NCI-H2227 treated with DMSO at 0.1 percent for 48 hours (cell line): ENCODE data around the gene LBX1.

Experiments
- DNase-seq: peaks from one replicate; lab custom pipeline; 2025; lab: John Stamatoyannopoulos, UW

LBX1 gene

DNA sequence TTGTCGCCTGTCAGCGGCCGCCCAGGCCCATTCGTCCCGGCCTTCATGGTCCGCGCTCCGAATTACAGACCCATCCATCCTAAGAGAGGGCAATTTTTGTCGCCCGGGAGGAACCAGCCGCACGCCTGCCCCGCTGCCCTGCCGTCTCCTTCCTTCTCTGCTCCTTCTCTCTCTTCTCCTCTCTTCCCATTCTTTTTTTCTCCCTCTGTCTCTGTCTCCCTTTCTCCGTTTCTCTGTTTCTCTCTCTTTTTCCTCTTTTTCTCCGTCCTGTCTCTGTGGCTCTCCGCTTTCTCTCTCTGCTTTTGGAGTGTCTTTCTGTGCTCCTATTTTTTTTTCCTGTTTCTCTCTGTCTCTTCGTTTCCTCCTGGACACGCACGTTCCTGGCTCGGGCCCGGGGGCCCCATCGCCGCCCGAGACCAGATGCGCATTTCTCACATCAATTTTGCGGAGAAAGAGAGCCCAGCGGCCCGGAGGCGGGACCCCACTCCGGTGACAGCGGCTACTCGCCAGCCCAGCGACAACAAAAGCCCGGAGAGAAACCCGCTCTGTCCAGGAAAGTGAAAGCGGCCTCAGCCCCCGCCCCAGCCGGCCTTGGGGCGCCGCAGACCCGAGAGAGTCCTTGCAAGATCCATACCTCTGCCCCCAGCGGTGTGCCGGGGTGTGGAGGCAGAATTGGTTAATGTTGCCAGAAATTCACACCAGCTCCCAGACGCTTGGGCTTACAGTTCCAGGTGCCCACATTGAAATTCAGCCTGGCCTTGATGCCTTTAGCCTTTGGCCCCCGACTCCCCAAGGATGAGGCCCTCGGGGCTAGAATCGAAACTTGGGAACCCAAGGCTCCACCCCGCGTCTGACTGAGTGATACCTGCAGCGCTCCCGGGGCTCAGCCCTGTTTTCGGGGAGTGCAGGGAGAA lies 4.1 kb downstream of the LBX1 start:
- DNase-seq, result no peak

DNA sequence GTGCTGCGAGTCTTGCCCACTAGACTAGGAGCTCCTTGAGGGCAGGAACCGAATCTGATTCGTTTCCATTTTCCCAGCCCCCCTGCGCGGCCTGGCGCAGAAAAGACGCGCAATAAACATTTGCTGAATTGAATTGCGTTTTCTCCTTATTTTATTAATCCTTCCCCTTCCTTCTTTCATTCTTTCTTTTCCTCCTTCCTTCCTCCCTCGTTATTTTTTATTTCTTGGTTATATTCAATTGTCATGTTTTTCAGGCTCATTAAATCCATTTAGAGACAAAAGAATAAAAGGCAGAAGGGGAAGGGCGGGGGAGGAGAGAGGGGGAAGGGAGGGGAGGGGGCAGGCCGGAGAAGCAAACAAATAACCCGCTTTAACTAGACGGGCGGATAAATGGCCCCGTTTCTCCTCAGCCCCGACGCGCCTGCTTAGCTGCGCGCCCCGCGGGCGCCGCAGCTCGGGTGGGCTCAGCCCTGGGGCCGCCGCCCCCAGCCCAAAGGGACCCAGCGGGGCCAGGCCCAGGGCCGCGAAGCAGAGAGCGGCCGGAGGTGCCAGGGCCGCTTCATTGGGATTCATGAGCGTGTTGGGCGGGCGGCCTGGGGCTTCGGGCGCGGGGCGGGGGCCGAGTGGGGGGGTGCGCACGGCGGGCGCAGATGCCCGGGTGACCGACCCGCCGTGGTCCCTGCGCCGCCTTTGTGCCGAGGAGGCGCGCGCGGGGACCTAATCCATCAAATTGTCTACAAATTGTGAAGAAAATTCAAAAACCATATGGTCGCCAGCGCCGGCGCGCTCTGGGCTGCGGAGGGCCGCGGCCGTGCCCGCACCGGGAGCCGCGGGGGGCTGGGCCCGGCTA lies 5.0 kb downstream of the LBX1 start:
- no peak for DNase-seq

DNA sequence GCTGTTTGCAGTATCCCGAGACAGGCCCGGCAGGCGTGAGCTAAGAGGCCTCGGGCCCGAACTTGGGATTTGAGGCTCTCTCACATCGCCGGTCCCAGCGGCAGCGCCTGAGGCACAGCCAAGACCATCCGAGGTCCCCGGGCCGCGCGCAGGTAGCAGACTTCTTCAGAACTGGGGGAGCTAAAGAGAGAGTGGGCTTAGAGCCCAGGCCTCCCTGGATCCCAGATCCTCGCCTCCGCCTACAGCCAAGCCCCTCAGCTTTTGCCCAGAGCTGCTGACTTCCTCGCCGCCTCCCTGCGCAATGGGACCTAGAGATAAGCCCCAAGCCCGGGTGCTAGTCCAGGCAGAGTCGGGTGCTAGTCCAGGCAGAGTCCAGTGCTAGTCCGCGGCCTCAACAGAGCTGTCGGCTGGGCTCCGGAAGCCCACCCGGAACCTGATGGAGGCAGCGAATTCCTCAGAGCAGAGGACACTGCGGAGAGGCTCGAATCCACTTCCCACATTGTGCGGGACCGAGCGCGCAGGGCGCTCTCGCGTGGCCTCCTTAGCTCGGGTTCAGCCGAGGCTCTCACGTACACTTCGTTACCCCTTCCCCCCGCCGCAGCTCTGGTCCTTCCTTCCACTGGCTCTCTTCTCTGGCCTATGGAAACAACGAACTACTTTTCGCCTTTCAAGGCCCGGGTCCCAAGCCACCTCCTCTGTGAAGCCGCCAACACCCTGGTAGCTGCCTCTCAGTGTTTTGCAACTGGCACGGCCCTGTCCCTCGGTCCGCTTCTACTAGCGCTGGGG lies 5.8 kb downstream of the LBX1 start:
- DNase-seq, result no peak

DNA sequence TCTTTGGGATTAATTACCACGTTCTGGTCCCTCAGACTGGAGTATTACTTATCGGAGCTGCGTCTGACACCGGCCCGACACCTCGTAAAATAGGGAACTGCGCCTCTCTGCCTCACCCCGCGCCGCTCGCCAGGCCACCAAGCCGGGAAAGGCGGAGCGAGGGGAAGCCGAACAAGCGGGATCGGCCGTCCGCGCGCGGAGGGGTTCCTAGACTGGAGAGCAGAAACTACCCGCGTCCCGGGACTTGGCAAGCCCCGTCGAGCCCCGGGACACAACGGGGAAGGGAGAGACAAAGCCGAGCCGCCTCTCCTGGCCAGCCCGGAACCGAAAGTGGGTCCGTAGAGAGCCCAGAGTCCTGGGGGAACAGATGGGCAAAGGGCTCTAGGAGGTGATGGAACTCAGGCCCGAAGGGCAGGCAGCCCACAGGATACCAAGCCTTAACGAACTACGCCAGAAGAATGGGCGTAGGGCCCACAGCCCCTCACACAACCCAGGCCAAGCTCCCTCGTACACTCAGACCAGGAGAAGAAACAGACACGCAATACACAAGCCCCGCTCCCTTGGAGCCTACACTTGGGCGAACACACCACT lies 6.5 kb downstream of the LBX1 start:
- DNase-seq, result no peak

DNA sequence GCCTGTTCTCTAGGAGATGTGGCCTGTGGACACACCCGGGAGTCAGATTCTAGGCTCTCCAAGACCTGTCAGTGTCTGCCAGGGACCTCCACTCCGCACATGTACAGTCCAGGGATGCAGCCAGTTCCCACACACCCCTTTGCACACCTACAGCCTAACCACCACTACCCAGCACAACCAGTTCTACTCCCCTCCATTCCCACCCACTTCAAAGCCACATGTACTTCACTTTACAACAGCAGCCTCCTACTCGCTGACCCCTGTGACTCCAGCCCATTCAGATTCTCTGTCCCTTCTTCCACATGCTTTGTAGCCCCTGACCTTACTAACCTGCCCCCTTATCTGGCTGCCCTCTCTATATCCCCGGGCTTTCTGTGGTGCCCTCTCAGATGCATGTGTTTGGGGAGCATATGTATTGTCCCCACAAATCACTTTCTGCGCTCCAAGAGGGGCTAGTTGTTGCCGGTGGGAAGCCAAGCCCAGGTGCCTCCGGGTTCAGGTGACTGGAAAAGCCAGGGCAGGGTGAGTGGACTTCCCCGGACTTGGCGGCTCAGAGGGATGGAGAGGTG lies 7.2 kb downstream of the LBX1 start:
- DNase-seq, result no peak

DNA sequence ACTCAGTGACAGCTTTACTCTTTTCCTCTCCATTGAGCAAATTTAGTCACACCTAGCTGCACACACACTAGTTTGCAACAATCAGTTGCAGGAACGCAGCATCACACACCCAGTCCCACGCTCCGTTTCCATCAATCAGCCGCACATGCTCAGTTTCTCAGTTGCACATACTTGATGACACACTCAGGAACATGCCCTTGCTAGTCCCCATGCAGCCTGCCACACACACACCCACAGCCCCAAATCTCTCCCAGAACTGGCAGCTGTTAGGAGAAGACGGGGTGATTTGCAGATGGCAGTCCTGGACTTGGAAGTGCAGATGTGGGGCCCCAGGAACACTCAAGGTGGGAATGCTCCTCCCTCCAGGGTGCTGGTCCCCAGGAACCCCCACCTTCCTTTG lies 7.7 kb downstream of the LBX1 start:
- no peak for DNase-seq

DNA sequence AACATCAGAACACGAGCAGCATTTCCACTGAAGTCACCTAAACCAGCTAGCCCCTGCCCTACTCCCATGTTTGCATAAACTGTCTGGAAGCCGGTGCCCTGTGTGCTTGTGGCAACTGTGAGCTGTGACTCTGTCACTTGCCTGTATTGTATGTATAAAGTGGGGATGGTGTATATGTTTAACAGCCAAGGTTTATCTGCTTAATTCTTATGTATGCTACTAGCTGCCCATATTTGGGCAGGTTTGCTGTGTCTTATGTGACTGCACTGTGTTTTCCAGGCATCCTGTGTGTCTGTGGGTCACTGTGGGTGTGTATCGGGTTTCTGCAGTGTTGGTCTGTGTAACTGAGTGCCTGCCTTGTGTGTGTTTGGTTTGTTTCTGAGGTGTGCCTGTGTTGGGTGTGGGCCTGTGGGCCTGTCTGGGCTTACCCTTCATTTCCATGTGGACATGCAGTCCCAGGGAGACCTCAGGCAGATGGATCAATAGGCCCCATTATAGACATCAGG lies 9.3 kb downstream of the LBX1 start:
- no peak for DNase-seq

DNA sequence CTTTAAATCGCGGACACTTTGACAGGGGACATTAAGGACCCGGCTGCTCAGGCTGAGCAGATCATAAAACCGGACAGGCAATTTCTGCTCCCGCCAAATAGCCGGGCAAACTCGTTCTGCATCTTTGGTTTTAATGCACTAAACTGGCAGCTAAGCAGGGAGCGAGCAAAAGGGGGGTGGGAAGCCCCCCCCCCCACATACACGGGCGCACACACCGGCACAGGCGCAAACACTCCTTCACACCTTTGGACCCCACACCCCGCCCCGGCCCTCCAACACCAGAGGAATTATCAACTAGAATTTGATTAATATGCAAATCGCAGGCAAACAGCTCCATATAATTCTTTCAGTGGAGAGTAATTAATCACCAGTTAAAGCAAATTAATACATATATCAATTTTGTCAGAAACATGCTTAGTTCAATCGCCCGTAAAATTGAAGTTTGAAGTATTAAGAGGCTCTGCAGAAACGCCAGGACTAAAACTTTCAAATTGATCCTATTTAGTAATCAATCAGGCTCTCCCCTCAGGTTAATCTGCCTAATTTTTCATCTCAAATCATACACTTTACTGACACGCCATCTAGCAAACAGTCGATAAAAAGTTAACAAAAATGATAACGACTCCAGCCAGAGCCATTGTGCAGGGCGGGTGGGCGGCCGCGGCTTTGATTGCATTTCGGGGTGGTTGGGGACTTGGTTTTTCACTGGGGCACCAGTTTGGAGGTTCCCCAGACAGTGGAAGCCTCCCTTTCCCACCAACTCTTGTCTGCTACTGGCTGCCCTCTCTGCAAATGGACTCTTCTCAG lies 9.9 kb downstream of the LBX1 start:
- DNase-seq, result no peak

DNA sequence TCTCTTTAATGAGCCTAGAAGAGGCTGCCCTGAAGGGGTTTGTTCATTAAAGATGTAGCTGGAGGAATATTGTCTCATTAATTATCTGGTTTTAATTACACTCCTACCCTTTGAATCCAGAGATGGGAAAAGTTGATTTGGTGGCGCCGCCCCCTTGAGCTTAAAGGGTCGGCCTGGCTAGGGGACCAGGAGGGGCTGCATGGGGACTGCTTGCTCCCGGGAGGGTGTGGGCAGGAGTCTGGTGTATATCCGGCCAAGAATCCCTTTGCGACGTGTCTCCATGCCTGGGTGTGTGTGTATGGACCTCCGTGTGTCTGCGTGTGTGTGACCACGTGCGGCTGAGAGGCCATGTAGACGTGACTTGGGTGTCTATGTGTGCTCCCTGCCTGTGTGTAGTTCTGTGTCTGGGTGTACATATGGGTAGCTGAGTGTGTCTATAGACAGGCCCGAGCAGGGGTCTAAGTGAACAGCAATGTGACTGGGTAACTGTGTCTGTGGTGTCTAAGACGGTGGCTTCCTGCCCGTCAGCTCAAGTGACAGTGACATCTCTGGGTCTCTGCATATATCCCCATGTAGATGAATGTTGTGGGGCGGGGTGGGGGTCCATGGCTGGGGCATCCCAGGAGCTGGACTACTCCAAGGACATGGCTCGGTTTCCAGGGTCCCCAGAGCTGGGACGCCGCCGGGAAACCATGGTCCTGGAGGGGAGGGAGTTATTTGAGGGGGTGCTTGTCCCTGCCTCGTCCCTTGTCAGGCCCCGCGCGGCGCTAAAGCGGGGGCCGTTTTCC lies 10.7 kb downstream of the LBX1 start:
- no peak for DNase-seq

DNA sequence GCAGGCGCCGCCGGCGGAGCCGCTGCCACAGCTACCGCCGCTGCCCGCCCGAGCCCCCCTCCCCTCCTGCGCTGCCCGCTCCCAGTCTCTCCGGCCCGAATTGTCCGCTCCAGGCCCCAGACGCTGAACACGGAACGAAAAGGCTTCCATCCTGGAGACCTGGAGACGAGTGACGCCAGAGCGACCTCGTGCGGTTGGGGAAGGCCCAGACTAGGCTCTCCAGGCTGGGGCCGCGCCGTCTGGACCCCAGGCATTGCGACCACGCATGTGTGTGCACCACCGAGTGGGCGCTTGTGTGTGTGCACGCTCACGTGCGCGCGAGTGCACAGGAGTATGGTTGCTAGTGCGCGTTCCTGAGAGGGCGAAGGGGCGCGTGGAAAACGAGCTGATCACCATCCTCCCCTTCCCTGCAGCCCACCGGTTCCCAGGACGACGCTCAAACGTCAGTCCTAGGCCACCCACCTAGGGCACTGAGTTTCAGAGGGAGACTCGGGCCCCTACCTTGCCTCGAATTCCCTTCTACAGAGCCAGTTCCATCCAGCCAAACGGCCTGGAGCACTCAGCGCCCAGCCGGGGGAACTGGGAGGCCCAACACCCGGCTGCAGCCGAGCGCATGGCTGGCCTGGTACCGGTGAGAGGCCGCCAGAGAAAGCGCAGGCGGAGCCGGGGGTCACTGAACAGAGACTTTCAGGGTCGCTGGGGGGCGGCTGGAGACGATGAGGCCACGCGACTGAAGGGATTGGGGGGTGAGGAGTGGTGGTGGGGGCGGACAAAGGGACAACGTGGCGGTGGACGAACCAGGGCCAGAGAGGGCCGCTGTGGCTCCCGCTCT lies 11.6 kb downstream of the LBX1 start:
- no peak for DNase-seq

DNA sequence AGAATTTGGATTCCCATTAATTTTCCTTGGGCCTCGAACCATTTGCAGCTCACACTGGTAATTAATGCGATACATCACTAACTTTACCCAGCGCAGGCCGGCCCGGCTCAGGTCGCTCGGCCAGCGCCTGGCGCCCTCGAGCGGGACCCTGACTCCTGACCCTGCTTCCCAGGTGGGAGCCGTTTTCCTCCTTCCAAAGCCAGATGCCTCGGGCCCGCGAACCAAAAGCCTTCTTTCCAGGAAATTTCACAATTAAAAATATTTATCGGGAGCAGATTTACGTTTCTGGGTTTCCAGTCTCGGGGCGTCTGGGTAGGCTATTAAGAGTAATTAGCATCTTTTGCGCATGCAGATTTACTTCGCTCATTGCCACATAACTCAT lies 12.2 kb downstream of the LBX1 start:
- DNase-seq, result no peak

DNA sequence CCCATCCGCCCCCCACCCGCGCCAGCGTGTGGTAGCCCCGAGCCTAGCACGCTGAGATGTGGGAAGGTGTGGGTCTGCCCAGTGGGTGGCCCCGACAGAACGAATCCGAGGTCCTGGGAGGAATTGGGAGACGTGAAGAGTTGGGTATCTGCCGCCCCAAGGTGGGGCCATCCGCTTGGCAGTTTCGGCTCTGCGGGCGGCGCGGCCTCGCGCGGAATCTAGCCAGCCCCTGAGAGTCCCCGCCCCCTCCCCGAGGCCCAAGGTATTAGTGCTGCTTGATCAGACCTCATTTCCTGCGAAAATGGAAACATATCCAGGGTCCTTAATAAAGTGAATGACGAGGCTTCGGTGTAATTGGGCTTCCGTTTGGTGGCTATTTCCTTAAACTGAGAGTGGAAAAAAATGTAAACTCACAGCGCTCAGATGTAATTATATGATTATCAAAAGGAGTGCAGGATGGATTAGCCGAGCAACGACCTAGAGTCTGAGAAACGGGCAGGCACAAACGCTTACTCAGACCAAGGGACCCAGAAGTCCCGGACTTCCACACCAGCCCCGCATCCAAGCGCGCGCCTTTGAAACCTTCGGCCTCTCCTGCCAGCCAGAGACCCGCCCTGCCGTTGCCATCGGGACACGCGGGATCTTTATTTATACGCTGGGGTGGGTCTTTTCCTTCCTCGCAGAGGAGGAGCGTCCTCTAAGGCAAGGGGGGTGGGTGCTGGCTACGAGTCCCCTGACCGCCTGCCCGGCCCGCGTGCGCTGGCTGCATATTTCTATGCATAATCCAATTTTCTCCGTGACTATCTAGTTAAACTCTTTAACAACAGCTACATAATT lies 12.8 kb downstream of the LBX1 start:
- DNase-seq, result no peak

DNA sequence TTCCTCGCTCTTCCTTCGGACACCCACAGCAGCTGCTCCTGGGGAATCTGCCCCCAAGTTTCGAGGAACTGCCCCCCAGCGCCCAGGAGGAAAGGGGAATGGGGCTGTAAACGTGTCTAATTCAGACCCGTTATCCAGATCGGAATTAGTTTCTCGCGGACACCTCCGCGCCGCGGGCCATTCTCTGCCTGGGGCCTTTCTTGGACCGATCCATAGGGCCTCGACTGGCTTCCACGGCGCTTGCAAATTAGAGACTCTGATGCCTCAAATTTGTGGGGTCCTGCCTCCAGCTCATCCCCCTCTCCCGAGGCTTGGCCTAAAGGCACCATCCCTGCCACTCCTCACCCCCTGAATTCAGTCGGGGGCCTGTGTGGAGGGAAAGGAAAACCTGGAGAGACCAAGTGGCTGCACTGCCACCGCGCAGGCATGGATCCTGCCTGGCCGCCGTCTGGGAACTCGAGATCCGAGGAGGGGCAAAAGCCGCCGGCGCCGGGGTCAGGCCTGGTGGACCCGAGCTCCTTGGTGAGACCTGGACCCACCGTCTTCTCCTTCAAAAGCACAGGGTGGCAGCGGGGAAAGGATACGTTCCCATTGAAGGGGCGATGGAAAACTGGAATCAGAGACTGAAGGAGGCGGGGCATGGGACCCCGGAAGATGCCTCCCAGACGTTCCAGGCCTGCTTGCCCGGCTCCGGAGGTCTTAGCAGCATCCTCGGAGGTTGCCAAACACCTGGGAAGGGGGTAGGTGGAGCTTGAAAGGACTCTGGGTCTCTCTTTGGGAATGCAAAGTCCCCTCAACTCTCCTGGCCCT lies 13.7 kb downstream of the LBX1 start:
- no peak for DNase-seq

DNA sequence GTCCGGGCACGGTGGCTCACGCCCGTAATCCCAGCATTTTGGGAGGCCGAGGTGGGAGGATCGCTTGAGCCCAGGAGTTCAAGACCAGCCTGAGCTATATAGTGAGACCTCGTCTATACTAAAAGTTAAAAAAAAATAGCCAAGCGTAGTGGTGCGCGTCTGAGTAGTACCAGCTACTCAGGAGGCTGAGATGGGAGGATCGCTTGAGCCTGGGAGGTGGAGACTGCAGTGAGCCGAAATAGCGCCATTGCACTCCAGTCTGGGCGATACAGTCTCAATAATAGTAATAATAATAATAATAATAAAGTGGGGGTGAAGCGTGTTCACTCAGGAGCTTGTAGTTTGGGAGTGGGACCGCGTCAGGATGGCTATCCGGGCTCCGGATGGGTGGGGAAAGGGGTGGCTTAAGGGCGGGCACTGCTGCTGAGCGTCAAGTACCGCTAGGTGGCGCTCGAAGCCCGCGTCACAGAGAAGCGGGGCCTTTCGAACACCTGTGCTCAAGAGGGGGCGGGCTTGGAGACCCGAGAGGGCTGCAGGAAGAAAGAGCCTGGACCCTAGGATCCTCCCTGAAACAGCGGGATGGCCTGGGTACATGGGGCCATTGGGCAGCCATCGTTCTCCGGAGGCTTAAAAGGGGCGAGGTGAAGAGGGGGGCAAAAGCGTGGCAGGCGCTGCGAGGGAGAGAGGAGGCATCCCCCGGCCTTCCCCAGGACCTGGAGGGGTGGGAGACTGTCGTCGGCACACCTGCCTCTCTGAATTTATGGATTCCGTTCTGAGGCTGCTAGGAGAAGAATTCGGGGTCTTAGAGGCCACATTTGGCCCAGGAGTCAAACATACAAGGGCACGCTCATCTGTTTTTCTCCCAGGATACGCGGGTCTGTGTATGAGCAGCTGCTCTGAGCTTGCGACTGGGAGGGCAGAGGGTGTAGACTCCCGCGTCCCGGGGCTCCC lies 14.5 kb downstream of the LBX1 start:
- DNase-seq, result peak; percentile 74

DNA sequence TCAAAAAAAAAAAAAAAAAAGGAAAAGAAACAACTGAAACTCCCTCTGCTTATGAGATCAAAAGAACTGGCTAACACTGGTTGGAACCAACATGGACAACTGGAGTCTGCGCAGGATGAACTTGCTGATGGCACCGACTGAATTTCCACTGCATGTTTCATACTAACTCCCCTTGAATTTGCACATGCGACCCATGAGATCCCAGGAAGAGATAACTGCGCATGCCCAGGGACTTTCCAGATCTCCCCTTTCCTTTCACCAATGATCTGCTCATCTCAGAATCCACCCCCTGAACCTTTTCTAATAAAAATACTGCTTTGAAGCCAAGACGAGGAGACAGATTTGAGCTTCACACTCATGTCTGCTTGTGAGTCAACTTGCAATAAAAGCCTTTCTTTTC lies 20.7 kb downstream of the LBX1 start:
- DNase-seq, result no peak

DNA sequence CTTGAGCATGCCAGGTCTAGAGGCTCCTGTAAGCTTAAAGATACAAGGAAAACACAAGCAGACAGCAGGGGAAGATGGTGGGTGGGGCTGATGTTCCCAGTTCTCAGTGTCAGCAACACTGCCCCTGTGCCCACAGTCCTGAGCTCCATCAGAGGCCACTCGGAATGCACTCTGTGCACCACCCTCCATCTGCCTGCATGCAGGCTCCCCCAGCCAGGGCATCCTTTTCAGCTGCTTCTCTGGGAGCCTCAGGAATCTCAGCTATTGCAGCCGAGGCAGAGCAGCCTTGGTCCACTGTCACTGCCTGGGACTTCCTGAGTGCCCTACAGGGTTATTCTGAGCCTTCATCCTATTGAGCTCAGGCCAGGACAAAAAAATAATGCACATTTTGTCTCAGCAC lies 22.2 kb downstream of the LBX1 start:
- no peak for DNase-seq
